Measurements from ENCODE around the gene HIVEP2. TPM values are rescaled to one million over a fixed set of nuclear protein-coding genes. Genes with fewer than 3 reads are reported as not detected.

The HIVEP2 gene
- total RNA-seq, 1 experiment from 2014 or later: 10.3 TPM

- Histone ChIP-seq H3K27ac (ENCODE audit: low read length) (no peak overlapping the region), H3K4me1 (ENCODE audit: control insufficient read depth, insufficient read depth, low read length) (no peaks in the 10 kb centered on the region; the same call in 1 of the 2 replicates), H3K36me3 (ENCODE audit: control insufficient read depth, insufficient read depth, low read length) (no peaks in the 10 kb centered on the region; the same call in 1 of the 2 replicates), H3K9me3 (ENCODE audit: control insufficient read depth, insufficient read depth, low read depth, low read length) (no peaks in the 10 kb centered on the region), H3K4me3 (ENCODE audit: low read depth in 2 of 2, low read length in 2 of 2) (no peak overlapping the region), H3K27me3 (ENCODE audit: control insufficient read depth, insufficient read depth, low read length) (no peaks in the 10 kb centered on the region)
- intact Hi-C loops (cut with micrococcal nuclease; ENCODE audit: unreplicated experiment): no loop called here
- CTCF ChIA-PET: no interaction called here
- no TSS peak for BruUV-seq (replicated peaks)
- in situ Hi-C loops (cut with HindIII; ENCODE audit: low pct_unique_long_range_greater_than_20kb, low sequenced_read_pairs): no loop called here
- POLR2A ChIA-PET: no interaction called here
- DNase-seq (ENCODE audit: low read depth, low spot score): peak; percentile 84
- TF ChIP-seq SIN3A (IDR thresholded peaks at IDR 0.05; ENCODE audit: borderline replicate concordance, insufficient read depth, low read depth, low read length): no peak
- TF ChIP-seq, protein P1, sequence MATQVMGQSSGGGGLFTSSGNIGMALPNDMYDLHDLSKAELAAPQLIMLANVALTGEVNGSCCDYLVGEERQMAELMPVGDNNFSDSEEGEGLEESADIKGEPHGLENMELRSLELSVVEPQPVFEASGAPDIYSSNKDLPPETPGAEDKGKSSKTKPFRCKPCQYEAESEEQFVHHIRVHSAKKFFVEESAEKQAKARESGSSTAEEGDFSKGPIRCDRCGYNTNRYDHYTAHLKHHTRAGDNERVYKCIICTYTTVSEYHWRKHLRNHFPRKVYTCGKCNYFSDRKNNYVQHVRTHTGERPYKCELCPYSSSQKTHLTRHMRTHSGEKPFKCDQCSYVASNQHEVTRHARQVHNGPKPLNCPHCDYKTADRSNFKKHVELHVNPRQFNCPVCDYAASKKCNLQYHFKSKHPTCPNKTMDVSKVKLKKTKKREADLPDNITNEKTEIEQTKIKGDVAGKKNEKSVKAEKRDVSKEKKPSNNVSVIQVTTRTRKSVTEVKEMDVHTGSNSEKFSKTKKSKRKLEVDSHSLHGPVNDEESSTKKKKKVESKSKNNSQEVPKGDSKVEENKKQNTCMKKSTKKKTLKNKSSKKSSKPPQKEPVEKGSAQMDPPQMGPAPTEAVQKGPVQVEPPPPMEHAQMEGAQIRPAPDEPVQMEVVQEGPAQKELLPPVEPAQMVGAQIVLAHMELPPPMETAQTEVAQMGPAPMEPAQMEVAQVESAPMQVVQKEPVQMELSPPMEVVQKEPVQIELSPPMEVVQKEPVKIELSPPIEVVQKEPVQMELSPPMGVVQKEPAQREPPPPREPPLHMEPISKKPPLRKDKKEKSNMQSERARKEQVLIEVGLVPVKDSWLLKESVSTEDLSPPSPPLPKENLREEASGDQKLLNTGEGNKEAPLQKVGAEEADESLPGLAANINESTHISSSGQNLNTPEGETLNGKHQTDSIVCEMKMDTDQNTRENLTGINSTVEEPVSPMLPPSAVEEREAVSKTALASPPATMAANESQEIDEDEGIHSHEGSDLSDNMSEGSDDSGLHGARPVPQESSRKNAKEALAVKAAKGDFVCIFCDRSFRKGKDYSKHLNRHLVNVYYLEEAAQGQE (IDR thresholded peaks at IDR 0.05; ENCODE audit: insufficient read depth in 1 of 2, low read depth in 2 of 2, low read length in 1 of 2): no peak
- TF ChIP-seq POLR2AphosphoS5 (IDR thresholded peaks at IDR 0.05; ENCODE audit: low read depth, low read length): no peak
- TF ChIP-seq CTCF (IDR thresholded peaks at IDR 0.05): no peak
- no peak for TF ChIP-seq TCF7L2 (IDR thresholded peaks at IDR 0.05; ENCODE audit: low read depth, low read length)
- peak; percentile 72; the same call in 1 of the 2 replicates for ATAC-seq
Measured at GRCh38 chr6:142833054-142833453, 111.9 kb downstream of the HIVEP2 start.

- Histone ChIP-seq H3K4me1 (ENCODE audit: control insufficient read depth, insufficient read depth, low read length) (no peaks in the 10 kb centered on the region; the same call in 1 of the 2 replicates), H3K36me3 (ENCODE audit: control insufficient read depth, insufficient read depth, low read length) (no peaks in the 10 kb centered on the region), H3K9me3 (ENCODE audit: control insufficient read depth, insufficient read depth, low read depth, low read length) (no peaks in the 10 kb centered on the region), H3K27me3 (ENCODE audit: control insufficient read depth, insufficient read depth, low read length) (no peaks in the 10 kb centered on the region), H3K27ac (ENCODE audit: low read length) (no peak overlapping the region), H3K4me3 (ENCODE audit: low read depth in 2 of 2, low read length in 2 of 2) (no peak overlapping the region)
- in situ Hi-C loops (cut with HindIII; ENCODE audit: low pct_unique_long_range_greater_than_20kb, low sequenced_read_pairs) (no loop called here), intact Hi-C loops (cut with micrococcal nuclease; ENCODE audit: unreplicated experiment) (no loop called here)
- no peak for TF ChIP-seq POLR2AphosphoS5 (IDR thresholded peaks at IDR 0.05; ENCODE audit: low read depth, low read length)
- TF ChIP-seq CTCF (IDR thresholded peaks at IDR 0.05): no peak
- TF ChIP-seq SIN3A (IDR thresholded peaks at IDR 0.05; ENCODE audit: borderline replicate concordance, insufficient read depth, low read depth, low read length): no peak
- TF ChIP-seq, protein P1 (IDR thresholded peaks at IDR 0.05; ENCODE audit: insufficient read depth in 1 of 2, low read depth in 2 of 2, low read length in 1 of 2): no peak
- no peak for TF ChIP-seq TCF7L2 (IDR thresholded peaks at IDR 0.05; ENCODE audit: low read depth, low read length)
- ATAC-seq: no peak
- no TSS peak for BruUV-seq (replicated peaks)
- ChIA-PET CTCF (no interaction called here), POLR2A (interaction anchor here (0.6 kb wide), 1 partner anchor 340 kb away, joined by 9 read pairs; no protein-coding TSS in a partner anchor)
- no peak for DNase-seq (ENCODE audit: low read depth, low spot score)
Measured at GRCh38 chr6:142830807-142831206, 114.2 kb downstream of the HIVEP2 start.

All from Panc1 (cell line).